SK-N-SH (cell line): ENCODE measurements around the gene SLC45A3. TPM values are rescaled to one million over a fixed set of nuclear protein-coding genes. Genes with fewer than 3 reads are reported as not detected.

ENCODE experiments used
- CTCF ChIA-PET: fragments of 300-600, 350-600 bp; formaldehyde crosslinking; extraction: SDS; loops from one replicate; lab custom pipeline; 2021; lab: Yijun Ruan, JAX
- POLR2A ChIA-PET: fragments of 350-600 bp; sonication (Branson Sonifier 250); formaldehyde crosslinking; extraction: SDS; loops from one replicate; lab custom pipeline; 2020; ENCODE audit warnings: antibody characterized with exemption, inconsistent platforms; lab: Yijun Ruan, JAX
- DNase-seq: peaks from one replicate; pipeline ENCODE4 v3.0.0; 2012
- H2AFZ ChIP-seq: fragments of 200-600 bp; sonication (generic); 2 replicates; pipeline ENCODE4 v1.8.1; 2016; ENCODE audit warnings: antibody characterized with exemption, mild to moderate bottlenecking, low read depth
- H3F3A ChIP-seq: fragments of 200-600 bp; sonication (generic); replicated peaks from 2 replicates; pipeline ENCODE3; 2016; ENCODE audit warnings: antibody characterized with exemption, mild to moderate bottlenecking; ENCODE audit not compliant: insufficient read depth
- H3K27ac ChIP-seq, 2 experiments: fragments of 200-500 bp in 1 of 2; fragments of 200-600 bp in 1 of 2; sonication (Bioruptor generic) in 1 of 2; sonication (generic), shearing (Covaris generic) in 1 of 2; 2 replicates each; pipeline versions ENCODE4 v1.5.1 to v1.6.1; 2014 to 2016; ENCODE audit warnings: low read depth in 2 of 2, inconsistent platforms in 1 of 2, low read length in 1 of 2, mild to moderate bottlenecking in 1 of 2, mixed read lengths in 1 of 2
- H3K27me3 ChIP-seq: fragments of 200-600 bp; sonication (generic), shearing (Covaris generic); 2 replicates; pipeline ENCODE4 v1.6.1; 2016; ENCODE audit warnings: mixed run types; ENCODE audit not compliant: insufficient read depth
- H3K36me3 ChIP-seq, 2 experiments: fragments of 200-500 bp in 1 of 2; fragments of 200-600 bp in 1 of 2; sonication (Bioruptor generic) in 1 of 2; sonication (generic) in 1 of 2; replicated peaks in 1 of 2; 2 replicates each; pipeline versions ENCODE3 to v1.5.1; 2014 to 2016; ENCODE audit warnings: low read length in 1 of 2, mild to moderate bottlenecking in 1 of 2; ENCODE audit not compliant: insufficient read depth in 2 of 2, control insufficient read depth in 1 of 2
- H3K4me1 ChIP-seq, 2 experiments: fragments of 200-500 bp in 1 of 2; fragments of 200-600 bp in 1 of 2; sonication (Bioruptor generic) in 1 of 2; sonication (generic), shearing (Covaris generic) in 1 of 2; 2 replicates each; pipeline versions ENCODE4 v1.5.1 to v1.6.1; 2014 to 2016; ENCODE audit warnings: low read depth in 1 of 2, low read length in 1 of 2, mixed run types in 1 of 2; ENCODE audit not compliant: insufficient read depth in 2 of 2, control insufficient read depth in 1 of 2
- H3K4me2 ChIP-seq: fragments of 200-600 bp; sonication (generic), shearing (Covaris generic); 2 replicates; pipeline ENCODE4 v1.6.1; 2017; ENCODE audit warnings: mixed run types
- H3K4me3 ChIP-seq, 2 experiments: fragments of 200-500 bp in 1 of 2; fragments of 200-600 bp in 1 of 2; sonication (Bioruptor generic) in 1 of 2; sonication (generic), shearing (Covaris generic) in 1 of 2; 2 replicates each; pipeline versions ENCODE4 v1.5.1 to v1.8.1; 2014 to 2016; ENCODE audit warnings: low read depth in 2 of 2, inconsistent platforms in 1 of 2, low read length in 1 of 2, mild to moderate bottlenecking in 1 of 2, mixed read lengths in 1 of 2, moderate library complexity in 1 of 2
- H3K79me2 ChIP-seq: fragments of 200-600 bp; sonication (generic); 2 replicates; pipeline ENCODE4 v1.8.1; 2017; ENCODE audit warnings: mild to moderate bottlenecking; ENCODE audit not compliant: insufficient read depth
- H3K9ac ChIP-seq: fragments of 200-600 bp; sonication (generic); 2 replicates; pipeline ENCODE4 v1.6.1; 2017; ENCODE audit warnings: mixed run types
- H3K9me2 ChIP-seq: fragments of 200-600 bp; sonication (generic); 2 replicates; pipeline ENCODE4 v1.6.1; 2017; ENCODE audit warnings: mixed run types
- H3K9me3 ChIP-seq: fragments of 200-600 bp; sonication (generic); 2 replicates; pipeline ENCODE4 v1.6.1; 2017; ENCODE audit warnings: mixed run types, mild to moderate bottlenecking, moderate library complexity
- H4K20me1 ChIP-seq: fragments of 200-600 bp; sonication (generic); 2 replicates; pipeline ENCODE4 v1.6.1; 2017; ENCODE audit warnings: mild to moderate bottlenecking, mixed run types; ENCODE audit not compliant: insufficient read depth
- CHD2 ChIP-seq: fragments of 150-350 bp; IDR thresholded peaks from 2 replicates; pipeline ENCODE4 v1.6.1; 2018; ENCODE audit warnings: low read length; ENCODE audit not compliant: partially characterized antibody
- CTCF ChIP-seq: fragments of 200-600 bp; sonication (generic); IDR thresholded peaks from 2 replicates; pipeline ENCODE4 v1.6.1; 2017; ENCODE audit warnings: antibody characterized with exemption, mild to moderate bottlenecking, moderate library complexity
- ELF1 ChIP-seq: IDR thresholded peaks from 2 replicates; pipeline ENCODE4 v1.4.0; 2012
- EP300 ChIP-seq, 2 experiments: IDR thresholded peaks; 2 replicates each; pipeline versions ENCODE4 v1.4.0 to v1.6.1; 2012; ENCODE audit warnings: borderline replicate concordance in 1 of 2, low read depth in 1 of 2, low read length in 1 of 2
- EZH2phosphoT487 ChIP-seq: fragments of 200-600 bp; sonication (generic); IDR thresholded peaks from 2 replicates; pipeline ENCODE4 v1.6.1; 2017; ENCODE audit warnings: low read depth, mixed run types, mild to moderate bottlenecking, antibody characterized with exemption, moderate library complexity, borderline replicate concordance
- FOXJ3 ChIP-seq: sonication (generic); formaldehyde crosslinking; IDR thresholded peaks from 2 replicates; pipeline ENCODE4 v1.5.1; 2020; ENCODE audit warnings: mild to moderate bottlenecking, missing genetic modification reagents
- JUND ChIP-seq: IDR thresholded peaks from 2 replicates; pipeline ENCODE4 v1.4.0; 2012
- MAX ChIP-seq: IDR thresholded peaks from 2 replicates; pipeline ENCODE4 v1.4.0; 2012; ENCODE audit warnings: low read depth
- MXI1 ChIP-seq: IDR thresholded peaks from 2 replicates; pipeline ENCODE4 v1.6.1; 2012; ENCODE audit warnings: mild to moderate bottlenecking, low read depth, low read length, improper control_type of control experiment
- PBX3 ChIP-seq: IDR thresholded peaks from 2 replicates; pipeline ENCODE4; 2012
- RCOR1 ChIP-seq: fragments of 150-350 bp; IDR thresholded peaks from 2 replicates; pipeline ENCODE4 v1.6.1; 2017; ENCODE audit warnings: antibody characterized with exemption, low read length
- SIN3A ChIP-seq: IDR thresholded peaks from 2 replicates; pipeline ENCODE4 v1.6.1; 2012; ENCODE audit warnings: low read depth, mild to moderate bottlenecking, low read length, moderate library complexity, borderline replicate concordance
- TEAD4 ChIP-seq: IDR thresholded peaks from 2 replicates; pipeline ENCODE4 v1.4.0; 2012; ENCODE audit warnings: mild to moderate bottlenecking, borderline replicate concordance; ENCODE audit not compliant: insufficient read depth
- USF1 ChIP-seq: IDR thresholded peaks from 2 replicates; pipeline ENCODE4 v1.4.0; 2012; ENCODE audit warnings: low read depth, borderline replicate concordance
- YY1 ChIP-seq: IDR thresholded peaks from 2 replicates; pipeline ENCODE4 v1.4.0; 2012; ENCODE audit warnings: low read depth, mild to moderate bottlenecking
- ZBTB33 ChIP-seq: IDR thresholded peaks from 2 replicates; pipeline ENCODE4 v1.4.0; 2012; ENCODE audit warnings: low read depth, borderline replicate concordance
- WGBS: methylation state at CpG from one replicate; pipeline ENCODE4 v1.1.6; 2017; ENCODE audit warnings: low lambda C conversion rate; 5-methylcytosine and 5-hydroxymethylcytosine counted together
- polyA plus RNA-seq, 3 experiments: library from polyadenylated mRNA; depleted of rRNA; stranded (reverse); fragments of >200 nt; gene quantifications; 2 replicates each; pipeline ENCODE4 v1.2.3, GENCODE V29; 2012

SLC45A3 gene
- polyA plus RNA-seq, 1 of the 3 experiments (the other 2 are of a cell fraction), result 4.6 TPM

- CTCF ChIA-PET, result interaction anchor here (0.6 to 1.9 kb wide), 4 partner anchors 11 to 84 kb away, joined by 3 to 13 read pairs (median 4); no protein-coding TSS in a partner anchor
Measured at GRCh38 chr1:205612556-205612955, 67.8 kb downstream of the SLC45A3 start.

GRCh38 chr1:205612104-205612503 lies 68.2 kb downstream of the SLC45A3 start:
- Histone ChIP-seq H4K20me1 (no peaks in the 10 kb centered on the region), H3K4me2 (no peak overlapping the region), H3F3A (peaks cover 8% of the 10 kb centered on the region), H3K27me3 (no peaks in the 10 kb centered on the region), H3K27ac (peak overlapping the region in 1 of 2 experiments; percentile 72; a peak in 1 of 4 replicates), H3K4me3 (no peak overlapping the region), H3K79me2 (peaks cover 45% of the 10 kb centered on the region), H3K9ac (no peak overlapping the region), H3K4me1 (peaks cover 5 to 24% of the 10 kb centered on the region in 2 experiments; a peak in 3 of 4 replicates), H3K9me2 (no peaks in the 10 kb centered on the region), H3K36me3 (peaks cover 59 to 71% of the 10 kb centered on the region in 2 experiments), H3K9me3 (no peaks in the 10 kb centered on the region), H2AFZ (no peak overlapping the region)
- WGBS, result 97% methylated on average over 3 of the region's 3 CpGs
- TF ChIP-seq TEAD4, result no peak
- no peak for TF ChIP-seq PBX3
- TF ChIP-seq CTCF, result no peak
- TF ChIP-seq JUND, result no peak
- no peak for TF ChIP-seq ELF1
- no peak for TF ChIP-seq ZBTB33
- TF ChIP-seq MXI1, result no peak
- no peak for TF ChIP-seq EP300 (IDR thresholded peaks at IDR 0.05; ENCODE audit: borderline replicate concordance in 1 of 2, low read depth in 1 of 2, low read length in 1 of 2)
- TF ChIP-seq MAX, result no peak
- no peak for TF ChIP-seq RCOR1
- TF ChIP-seq CHD2, result no peak
- no peak for TF ChIP-seq YY1
- ChIA-PET POLR2A (no interaction called here), CTCF (interaction anchor here (1.1 to 1.9 kb wide), 4 partner anchors 11 to 83 kb away, joined by 3 to 13 read pairs (median 4); no protein-coding TSS in a partner anchor)
- DNase-seq, result no peak

More at GRCh38 chr1:205612556-205612955, 67.8 kb downstream of the SLC45A3 start:
- Histone ChIP-seq H3K4me2 (no peak overlapping the region), H3K4me3 (no peak overlapping the region), H2AFZ (no peak overlapping the region), H3K9me2 (no peaks in the 10 kb centered on the region), H3K27me3 (no peaks in the 10 kb centered on the region), H3K27ac (no peak overlapping the region), H3F3A (peaks cover 13% of the 10 kb centered on the region), H3K79me2 (peaks cover 41% of the 10 kb centered on the region), H3K36me3 (peaks cover 61 to 70% of the 10 kb centered on the region in 2 experiments), H3K4me1 (peaks cover 5 to 24% of the 10 kb centered on the region in 2 experiments; a peak in 3 of 4 replicates), H4K20me1 (no peaks in the 10 kb centered on the region), H3K9me3 (no peaks in the 10 kb centered on the region), H3K9ac (no peak overlapping the region)
- 96% methylated on average over 1 of the region's 1 CpG for WGBS
- POLR2A ChIA-PET, result no interaction called here
- no peak for DNase-seq
- TF ChIP-seq EZH2phosphoT487 (no peak), USF1 (no peak), FOXJ3 (no peak), SIN3A (no peak)
